K562 (cell line): ENCODE measurements around the gene PRKAG2. TPM values are rescaled to one million over a fixed set of nuclear protein-coding genes. Genes with fewer than 3 reads are reported as not detected.

ENCODE experiments used
- ATAC-seq: fragments of 200-7000 bp; cut with Tn5 transposase; 3 replicates; pipeline ENCODE4 v1.9.1; 2020; ENCODE audit warnings: moderate library complexity
- BruUV-seq: library from RNA; stranded (reverse); fragments of 400-500 nt; replicated peaks from 2 replicates; lab custom pipeline; 2021; lab: Mats Ljungman, UMichigan
- CTCF ChIA-PET: fragments of 300-600 bp; formaldehyde crosslinking; extraction: SDS; loops from one replicate; lab custom pipeline; 2021; ENCODE audit warnings: low intra/inter-chr PET ratio; lab: Yijun Ruan, JAX
- POLR2A ChIA-PET: fragments of 300-600, 350-650 bp; sonication (Branson Sonifier 250); formaldehyde crosslinking; extraction: SDS; loops from one replicate; lab custom pipeline; 2021; ENCODE audit warnings: antibody characterized with exemption, inconsistent platforms; lab: Yijun Ruan, JAX
- DNase-seq, 4 experiments: peaks; one replicate each; pipeline versions ENCODE4 v3.0.0 to v3.0.0-alpha.2; 2011 to 2018; ENCODE audit warnings: low spot score in 3 of 4, mixed read lengths in 3 of 4; ENCODE audit errors: extremely low read depth in 1 of 4
- FAIRE-seq: peaks from 2 replicates; lab custom pipeline; 2011; peaks lifted over from hg19 to GRCh38; lab: Jason Lieb, UNC
- H2AFZ ChIP-seq: 2 replicates; pipeline ENCODE4 v1.6.0; 2011; ENCODE audit warnings: low read depth, low read length, control low read depth, inconsistent platforms
- H3K27ac ChIP-seq: fragments of 200-600 bp; 3 replicates; pipeline ENCODE4 v1.8.0; 2011; ENCODE audit warnings: low read depth, mild to moderate bottlenecking, control low read depth, inconsistent platforms, low read length, moderate library complexity, mixed read lengths; ENCODE audit errors: extremely low read depth
- H3K27me3 ChIP-seq, 2 experiments: fragments of 300-600 bp in 1 of 2; 2 replicates in 1 of 2; 3 replicates in 1 of 2; pipeline versions ENCODE4 v1.6.0 to v1.8.0; 2011; ENCODE audit warnings: inconsistent platforms in 2 of 2, low read length in 2 of 2, mild to moderate bottlenecking in 1 of 2, mixed read lengths in 1 of 2, moderate library complexity in 1 of 2; ENCODE audit not compliant: control insufficient read depth in 2 of 2, insufficient read depth in 2 of 2
- H3K36me3 ChIP-seq: fragments of 300-600 bp; 3 replicates; pipeline ENCODE4 v1.8.0; 2011; ENCODE audit warnings: mild to moderate bottlenecking, low read length, inconsistent platforms; ENCODE audit not compliant: control insufficient read depth, insufficient read depth
- H3K4me1 ChIP-seq, 2 experiments: fragments of 200-600 bp in 1 of 2; replicated peaks in 1 of 2; 2 replicates in 1 of 2; 3 replicates in 1 of 2; pipeline versions ENCODE4 v1.5.1 to v1.8.0; 2011; ENCODE audit warnings: inconsistent platforms in 2 of 2, low read length in 2 of 2, mild to moderate bottlenecking in 1 of 2, mixed read lengths in 1 of 2, moderate library complexity in 1 of 2; ENCODE audit not compliant: control insufficient read depth in 2 of 2, insufficient read depth in 2 of 2
- H3K4me2 ChIP-seq: 2 replicates; pipeline ENCODE4 v1.6.1; 2011; ENCODE audit warnings: low read length, control low read depth, inconsistent platforms, mixed read lengths; ENCODE audit not compliant: insufficient read depth
- H3K4me3 ChIP-seq: fragments of 200-600 bp; sonication (generic), shearing (Covaris generic); 2 replicates; pipeline ENCODE4 v1.5.1; 2016; ENCODE audit warnings: control low read depth, inconsistent platforms
- H3K79me2 ChIP-seq: fragments of 200-600 bp; 3 replicates; pipeline ENCODE4 v1.8.0; 2011; ENCODE audit warnings: low read length, inconsistent platforms; ENCODE audit not compliant: control insufficient read depth, insufficient read depth
- H3K9ac ChIP-seq, 2 experiments: 2 replicates each; pipeline versions ENCODE4 v1.6.0 to v1.6.1; 2011; ENCODE audit warnings: low read depth in 2 of 2, low read length in 2 of 2, control low read depth in 1 of 2, inconsistent platforms in 1 of 2, mild to moderate bottlenecking in 1 of 2, mixed read lengths in 1 of 2; ENCODE audit not compliant: insufficient read depth in 1 of 2
- H3K9me1 ChIP-seq: one replicate; pipeline ENCODE4 v1.6.0; 2011; ENCODE audit warnings: inconsistent platforms, mild to moderate bottlenecking, low read length, moderate library complexity; ENCODE audit not compliant: control insufficient read depth, insufficient read depth
- H3K9me3 ChIP-seq: replicated peaks from 2 replicates; pipeline ENCODE4 v1.5.1; 2011; ENCODE audit warnings: low read depth, low read length, inconsistent platforms; ENCODE audit not compliant: control insufficient read depth, insufficient read depth
- H4K20me1 ChIP-seq: replicated peaks from 2 replicates; pipeline ENCODE4 v1.6.1; 2011; ENCODE audit warnings: low read length, inconsistent platforms, mixed read lengths; ENCODE audit not compliant: control insufficient read depth, insufficient read depth
- EGR1 ChIP-seq: fragments of 450-650 bp; conservative IDR thresholded peaks from 2 replicates; pipeline ENCODE4 v1.6.1; 2017; ENCODE audit warnings: mild to moderate bottlenecking
- RAD21 ChIP-seq, 2 experiments: fragments of 250-450 bp in 1 of 2; fragments of 450-650 bp in 1 of 2; sonication (Bioruptor Pico) in 1 of 2; formaldehyde crosslinking in 1 of 2; IDR thresholded peaks in 1 of 2; conservative IDR thresholded peaks in 1 of 2; 2 replicates each; pipeline versions ENCODE4 v1.4.0 to v1.8.0; 2020 to 2022; ENCODE audit warnings: mild to moderate bottlenecking in 2 of 2, moderate library complexity in 1 of 2
- RFX5 ChIP-seq: IDR thresholded peaks from 2 replicates; pipeline ENCODE4 v1.6.1; 2011; ENCODE audit warnings: low read depth, mild to moderate bottlenecking, improper control_type of control experiment, low read length
- TCF7 ChIP-seq: sonication (generic); IDR thresholded peaks from 2 replicates; pipeline ENCODE4 v1.6.1; 2016; ENCODE audit warnings: antibody characterized with exemption, borderline replicate concordance
- ZFP1 ChIP-seq: fragments of 450-650 bp; formaldehyde crosslinking; IDR thresholded peaks from 2 replicates; pipeline ENCODE4 v1.4.0; 2020; ENCODE audit warnings: mild to moderate bottlenecking, mixed read lengths
- WGBS: fragments of 100-300 bp; shearing (Covaris generic); methylation state at CpG from one replicate; pipeline ENCODE4 v1.1.6; 2016; ENCODE audit warnings: low coverage, mixed read lengths; ENCODE audit not compliant: insufficient coverage; ENCODE audit errors: missing lambda C conversion rate; 5-methylcytosine and 5-hydroxymethylcytosine counted together
- in situ Hi-C: fragments of 300-500 bp; cut with MboI; formaldehyde crosslinking; loops from 4 replicates; pipeline ENCODE4 v1.15.0; 2018; ENCODE audit warnings: inconsistent platforms, mixed read lengths
- intact Hi-C: fragments of 100-400 bp; cut with micrococcal nuclease; formaldehyde crosslinking; loops from 2 replicates; pipeline ENCODE4 v1.14.2; 2022
- polyA plus RNA-seq, 8 experiments: library from polyadenylated mRNA; depleted of rRNA in 4 of 8; stranded (reverse) in 5 of 8; unstranded in 3 of 8; fragments of >200 nt; fragmentation: Nextera tagmentation in 2 of 8; fragmentation: Illumina TruSeq in 1 of 8; extraction: Ambion mirVana in 2 of 8; extraction: Trizol in 1 of 8; gene quantifications; 2 replicates each; pipeline versions ENCODE4 v1.2.1 to v1.2.3, GENCODE V29; 2011 to 2014; ENCODE audit warnings: inconsistent platforms in 1 of 8, missing spikeins in 1 of 8
- total RNA-seq, 7 experiments: library from RNA; depleted of rRNA in 6 of 7; stranded (reverse); fragments of >200 nt in 6 of 7; fragmentation: Illumina TruSeq in 2 of 7; extraction: Trizol in 2 of 7; gene quantifications; 2 replicates each; pipeline versions ENCODE4 v1.2.1 to v1.2.3, GENCODE V29; 2011 to 2021; ENCODE audit warnings: low replicate concordance in 1 of 7
- TF ChIP-seq, protein P1 (sequence below), 3 experiments: IDR thresholded peaks in 2 of 3; conservative IDR thresholded peaks in 1 of 3; 2 replicates each; pipeline ENCODE4 v1.5.1; 2011 to 2012; ENCODE audit warnings: low read length in 3 of 3, mild to moderate bottlenecking in 3 of 3, control low read depth in 2 of 3, improper control_type of control experiment in 1 of 3, inconsistent platforms in 1 of 3, low read depth in 1 of 3, mixed read lengths in 1 of 3, moderate library complexity in 1 of 3; ENCODE audit not compliant: insufficient read depth in 2 of 3
- TF ChIP-seq, protein P2 (sequence below): fragments of 450-650 bp; IDR thresholded peaks from 2 replicates; pipeline ENCODE4 v1.6.1; 2016; ENCODE audit warnings: missing biosample characterization, missing genetic modification characterization
- TF ChIP-seq, protein P3 (sequence below): fragments of 450-650 bp; conservative IDR thresholded peaks from 2 replicates; pipeline ENCODE4 v1.6.1; 2016; ENCODE audit warnings: missing genetic modification characterization, low read depth, mild to moderate bottlenecking, control low read depth, missing compliant biosample characterization

Gene PRKAG2
- total and polyA plus RNA-seq, 9 of the 15 experiments (the other 6 are each of a cell fraction or from before 2014, with no cell fraction given), result 0.99 to 5.6 (median 3.3) TPM

- Histone ChIP-seq H4K20me1 (peaks cover 10% of the 10 kb centered on the region; the same call in 1 of the 2 replicates), H3K4me3 (no peak overlapping the region), H3K79me2 (no peaks in the 10 kb centered on the region), H3K36me3 (no peaks in the 10 kb centered on the region), H3K27me3 (peaks cover 52 to 80% of the 10 kb centered on the region in 2 experiments), H3K4me1 (peaks cover 0 to 24% of the 10 kb centered on the region in 2 experiments; a peak in 3 of 5 replicates), H3K4me2 (no peak overlapping the region), H3K9me1 (peaks cover 7% of the 10 kb centered on the region), H2AFZ (no peak overlapping the region), H3K9ac (no peak overlapping the region), H3K9me3 (no peaks in the 10 kb centered on the region), H3K27ac (no peak overlapping the region)
- FAIRE-seq (no peak), DNase-seq (peak in 1 of 4 experiments; percentile 27), ATAC-seq (peak; percentile 47)
- intact Hi-C loops, result no loop called here
- in situ Hi-C loops, result no loop called here
- WGBS, result 1% methylated on average over 7 of the region's 7 CpGs
- no TSS peak for BruUV-seq
- POLR2A ChIA-PET, result no interaction called here
- CTCF ChIA-PET, result no interaction called here
- TF ChIP-seq, protein P1, sequence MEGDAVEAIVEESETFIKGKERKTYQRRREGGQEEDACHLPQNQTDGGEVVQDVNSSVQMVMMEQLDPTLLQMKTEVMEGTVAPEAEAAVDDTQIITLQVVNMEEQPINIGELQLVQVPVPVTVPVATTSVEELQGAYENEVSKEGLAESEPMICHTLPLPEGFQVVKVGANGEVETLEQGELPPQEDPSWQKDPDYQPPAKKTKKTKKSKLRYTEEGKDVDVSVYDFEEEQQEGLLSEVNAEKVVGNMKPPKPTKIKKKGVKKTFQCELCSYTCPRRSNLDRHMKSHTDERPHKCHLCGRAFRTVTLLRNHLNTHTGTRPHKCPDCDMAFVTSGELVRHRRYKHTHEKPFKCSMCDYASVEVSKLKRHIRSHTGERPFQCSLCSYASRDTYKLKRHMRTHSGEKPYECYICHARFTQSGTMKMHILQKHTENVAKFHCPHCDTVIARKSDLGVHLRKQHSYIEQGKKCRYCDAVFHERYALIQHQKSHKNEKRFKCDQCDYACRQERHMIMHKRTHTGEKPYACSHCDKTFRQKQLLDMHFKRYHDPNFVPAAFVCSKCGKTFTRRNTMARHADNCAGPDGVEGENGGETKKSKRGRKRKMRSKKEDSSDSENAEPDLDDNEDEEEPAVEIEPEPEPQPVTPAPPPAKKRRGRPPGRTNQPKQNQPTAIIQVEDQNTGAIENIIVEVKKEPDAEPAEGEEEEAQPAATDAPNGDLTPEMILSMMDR (IDR thresholded peaks at IDR 0.05 in 2 of 3, conservative IDR thresholded peaks at IDR 0.05 in 1 of 3; ENCODE audit: insufficient read depth in 2 of 3, low read depth in 1 of 3, low read length in 3 of 3), result peak; percentile 28 to 38 (median 33); a peak in 4 of 6 replicates
- TF ChIP-seq EGR1 (no peak), RAD21 (CRISPR knock-in tag; conservative IDR thresholded peaks at IDR 0.05 in 1 of 2, IDR thresholded peaks at IDR 0.05 in 1 of 2) (peak in 1 of 2 experiments; percentile 46; a peak in 2 of 4 replicates), RFX5 (no peak), ZFP1 (no peak), TCF7 (no peak)
- TF ChIP-seq, protein P2, sequence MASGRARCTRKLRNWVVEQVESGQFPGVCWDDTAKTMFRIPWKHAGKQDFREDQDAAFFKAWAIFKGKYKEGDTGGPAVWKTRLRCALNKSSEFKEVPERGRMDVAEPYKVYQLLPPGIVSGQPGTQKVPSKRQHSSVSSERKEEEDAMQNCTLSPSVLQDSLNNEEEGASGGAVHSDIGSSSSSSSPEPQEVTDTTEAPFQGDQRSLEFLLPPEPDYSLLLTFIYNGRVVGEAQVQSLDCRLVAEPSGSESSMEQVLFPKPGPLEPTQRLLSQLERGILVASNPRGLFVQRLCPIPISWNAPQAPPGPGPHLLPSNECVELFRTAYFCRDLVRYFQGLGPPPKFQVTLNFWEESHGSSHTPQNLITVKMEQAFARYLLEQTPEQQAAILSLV (tag), result no peak
- TF ChIP-seq, protein P3, sequence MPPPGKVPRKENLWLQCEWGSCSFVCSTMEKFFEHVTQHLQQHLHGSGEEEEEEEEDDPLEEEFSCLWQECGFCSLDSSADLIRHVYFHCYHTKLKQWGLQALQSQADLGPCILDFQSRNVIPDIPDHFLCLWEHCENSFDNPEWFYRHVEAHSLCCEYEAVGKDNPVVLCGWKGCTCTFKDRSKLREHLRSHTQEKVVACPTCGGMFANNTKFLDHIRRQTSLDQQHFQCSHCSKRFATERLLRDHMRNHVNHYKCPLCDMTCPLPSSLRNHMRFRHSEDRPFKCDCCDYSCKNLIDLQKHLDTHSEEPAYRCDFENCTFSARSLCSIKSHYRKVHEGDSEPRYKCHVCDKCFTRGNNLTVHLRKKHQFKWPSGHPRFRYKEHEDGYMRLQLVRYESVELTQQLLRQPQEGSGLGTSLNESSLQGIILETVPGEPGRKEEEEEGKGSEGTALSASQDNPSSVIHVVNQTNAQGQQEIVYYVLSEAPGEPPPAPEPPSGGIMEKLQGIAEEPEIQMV, result no peak
Observed at GRCh38 chr7:151871904-151872303, 5.0 kb downstream of the PRKAG2 start.
